ENCODE measurements around the gene SRPX. TPM values are rescaled to one million over a fixed set of nuclear protein-coding genes. Genes with fewer than 3 reads are reported as not detected.

The SRPX gene
- total and polyA plus RNA-seq, 2 of the 13 experiments (the other 11 are each of a cell fraction or from before 2014, with no cell fraction given) = 0.30 TPM; not detected in 1

GRCh38 chrX:38211891-38212635, 8.6 kb downstream of the SRPX start:
- H3K4me2 ChIP-seq (ENCODE audit: low read depth, low read length) = no peak overlapping the region
- H4K20me1 ChIP-seq (ENCODE audit: insufficient read depth, low read length) = no peaks in the 10 kb centered on the region
- no peak overlapping the region for H3K9ac ChIP-seq (ENCODE audit: insufficient read depth, low read depth, low read length)
- intact Hi-C loops (cut with micrococcal nuclease; ENCODE audit: unreplicated experiment) (no loop called here), in situ Hi-C loops (cut with HindIII; ENCODE audit: extremely low pct_ligation_motif_present, low pct_unique_long_range_greater_than_20kb) (no loop called here)
- no peaks in the 10 kb centered on the region for H3K4me1 ChIP-seq (ENCODE audit: insufficient read depth, low read length)
- FAIRE-seq (no peak), ATAC-seq (no peak), DNase-seq (ENCODE audit: low spot score) (no peak)
- no peak for TF ChIP-seq ATF5 (CRISPR knock-in tag; IDR thresholded peaks at IDR 0.05; ENCODE audit: low read depth)
- no peak for TF ChIP-seq ZBED4 (CRISPR knock-in tag; IDR thresholded peaks at IDR 0.05; ENCODE audit: borderline replicate concordance)
- no peak for TF ChIP-seq ZNF619 (CRISPR knock-in tag; IDR thresholded peaks at IDR 0.05)
- no peak for TF ChIP-seq ZNF75D (CRISPR knock-in tag; IDR thresholded peaks at IDR 0.05; ENCODE audit: borderline replicate concordance)
- TF ChIP-seq WIZ (CRISPR knock-in tag; IDR thresholded peaks at IDR 0.05) = no peak
- no peak for TF ChIP-seq SMAD9 (CRISPR knock-in tag; IDR thresholded peaks at IDR 0.05)
- TF ChIP-seq REPIN1 (CRISPR knock-in tag; IDR thresholded peaks at IDR 0.05; ENCODE audit: borderline replicate concordance, low read depth) = no peak
- no peak for TF ChIP-seq TBP (CRISPR knock-in tag; IDR thresholded peaks at IDR 0.05)
- TF ChIP-seq MLLT10 (CRISPR knock-in tag; IDR thresholded peaks at IDR 0.05) = no peak
- H2AFZ ChIP-seq (ENCODE audit: low read length) = no peak overlapping the region
- no TSS peak for BruUV-seq (replicated peaks)
- no peaks in the 10 kb centered on the region for H3K9me3 ChIP-seq (ENCODE audit: low read length)
- H3K27ac ChIP-seq (ENCODE audit: extremely low read length, insufficient read depth, low read length) = no peak overlapping the region
- H3K4me3 ChIP-seq (replicated peaks in 1 of 3; ENCODE audit: insufficient read depth in 1 of 3, low read depth in 2 of 3, low read length in 3 of 3) = no peak overlapping the region
- ChIA-PET CTCF (ENCODE audit: low intra/inter-chr PET ratio, low total read pairs) (no interaction called here), POLR2A (no interaction called here)
- H3K27me3 ChIP-seq (ENCODE audit: control insufficient read depth in 1 of 2, insufficient read depth in 2 of 2, low read length in 2 of 2) = no peaks in the 10 kb centered on the region
- WGBS (ENCODE audit: low lambda C conversion rate) = 0% methylated on average over 3 of the region's 4 CpGs
- no peaks in the 10 kb centered on the region for H3K79me2 ChIP-seq (ENCODE audit: insufficient read depth, low read length)
- H3K36me3 ChIP-seq (replicated peaks in 1 of 2; ENCODE audit: control insufficient read depth in 1 of 2, insufficient read depth in 2 of 2, low read length in 2 of 2) = no peaks in the 10 kb centered on the region
